IMR-90 (cell line): ENCODE measurements around the gene STRA6. TPM values are rescaled to one million over a fixed set of nuclear protein-coding genes. Genes with fewer than 3 reads are reported as not detected.

Experiments used
- ATAC-seq: fragments of 200-7000 bp; cut with Tn5 transposase; 2 replicates; pipeline ENCODE4 v1.9.1; 2020; ENCODE audit warnings: low read depth, mild to moderate bottlenecking, moderate library complexity
- BruUV-seq: library from RNA; stranded (reverse); fragments of 400-500 nt; replicated peaks from 2 replicates; lab custom pipeline; 2021; lab: Mats Ljungman, UMichigan
- CTCF ChIA-PET: fragments of 300-600 bp; formaldehyde crosslinking; extraction: SDS; loops from one replicate; lab custom pipeline; 2021; ENCODE audit warnings: antibody characterized with exemption; lab: Yijun Ruan, JAX
- POLR2A ChIA-PET: fragments of 300-600 bp; sonication (Branson Sonifier 250); formaldehyde crosslinking; loops from one replicate; lab custom pipeline; 2022; ENCODE audit warnings: antibody characterized with exemption; ENCODE audit not compliant: unreplicated experiment; lab: Charles Lee
- DNase-seq: peaks from one replicate; pipeline ENCODE4 v3.0.0; 2013
- H2AFZ ChIP-seq: replicated peaks from 2 replicates; pipeline ENCODE3; 2013; ENCODE audit warnings: low read length, mild to moderate bottlenecking; ENCODE audit not compliant: poor library complexity
- H2AK5ac ChIP-seq: 2 replicates; pipeline ENCODE4 v1.6.1; 2013; ENCODE audit warnings: low read depth, low read length, inconsistent platforms
- H2AK9ac ChIP-seq: replicated peaks from 2 replicates; pipeline ENCODE3; 2013; ENCODE audit warnings: mild to moderate bottlenecking, low read depth, low read length, moderate library complexity; ENCODE audit not compliant: poor library complexity
- H2BK120ac ChIP-seq: 2 replicates; pipeline ENCODE4 v1.6.1; 2013; ENCODE audit warnings: low read depth, low read length, inconsistent platforms
- H2BK15ac ChIP-seq: 3 replicates; pipeline ENCODE4 v1.6.1; 2013; ENCODE audit warnings: low read depth, low read length, inconsistent platforms
- H2BK20ac ChIP-seq: 2 replicates; pipeline ENCODE4 v1.6.1; 2013; ENCODE audit warnings: low read depth, mild to moderate bottlenecking, inconsistent platforms, low read length, moderate library complexity
- H2BK5ac ChIP-seq: 2 replicates; pipeline ENCODE4 v1.6.1; 2013; ENCODE audit warnings: mild to moderate bottlenecking, low read depth, low read length, inconsistent platforms; ENCODE audit not compliant: poor library complexity, severe bottlenecking
- H3K14ac ChIP-seq: replicated peaks from 2 replicates; pipeline ENCODE4 v1.6.1; 2013; ENCODE audit warnings: low read depth, low read length, inconsistent platforms
- H3K18ac ChIP-seq: 2 replicates; pipeline ENCODE4 v1.6.1; 2013; ENCODE audit warnings: low read depth, low read length, control low read depth
- H3K23ac ChIP-seq: 2 replicates; pipeline ENCODE4 v1.6.1; 2013; ENCODE audit warnings: low read depth, low read length, inconsistent platforms
- H3K27ac ChIP-seq: 2 replicates; pipeline ENCODE4 v1.5.1; 2013; ENCODE audit warnings: mild to moderate bottlenecking, control low read depth, low read length; ENCODE audit not compliant: insufficient read depth
- H3K27me3 ChIP-seq: 2 replicates; pipeline ENCODE4 v1.6.1; 2013; ENCODE audit warnings: low read length; ENCODE audit not compliant: control insufficient read depth, insufficient read depth
- H3K36me3 ChIP-seq: 2 replicates; pipeline ENCODE4 v1.6.1; 2013; ENCODE audit warnings: low read length, mixed read lengths; ENCODE audit not compliant: control insufficient read depth, insufficient read depth
- H3K4ac ChIP-seq: 2 replicates; pipeline ENCODE4 v1.6.1; 2013; ENCODE audit warnings: low read depth, low read length, inconsistent platforms
- H3K4me1 ChIP-seq: 2 replicates; pipeline ENCODE4 v1.6.1; 2013; ENCODE audit warnings: low read length, mixed read lengths; ENCODE audit not compliant: control insufficient read depth, insufficient read depth
- H3K4me2 ChIP-seq: 2 replicates; pipeline ENCODE4 v1.6.1; 2013; ENCODE audit warnings: low read depth, mild to moderate bottlenecking, control low read depth, low read length, moderate library complexity
- H3K4me3 ChIP-seq: 2 replicates; pipeline ENCODE4 v1.5.1; 2013; ENCODE audit warnings: low read depth, mild to moderate bottlenecking, control low read depth, low read length, moderate library complexity; ENCODE audit not compliant: insufficient read depth
- H3K56ac ChIP-seq: 2 replicates; pipeline ENCODE4 v1.6.1; 2013; ENCODE audit warnings: low read length, inconsistent platforms; ENCODE audit not compliant: insufficient read depth; ENCODE audit errors: extremely low read depth
- H3K79me1 ChIP-seq, 2 experiments: 2 replicates each; pipeline ENCODE4 v1.6.1; 2013; ENCODE audit warnings: low read length in 2 of 2, inconsistent platforms in 1 of 2, low read depth in 1 of 2
- H3K9ac ChIP-seq: 2 replicates; pipeline ENCODE4 v1.6.1; 2013; ENCODE audit warnings: low read depth, low read length, control low read depth
- H3K9me1 ChIP-seq: 2 replicates; pipeline ENCODE4 v1.6.1; 2013; ENCODE audit warnings: low read length, inconsistent platforms; ENCODE audit not compliant: insufficient read depth
- H3K9me3 ChIP-seq: 2 replicates; pipeline ENCODE4 v1.6.1; 2013; ENCODE audit warnings: low read length; ENCODE audit not compliant: control insufficient read depth, insufficient read depth
- H4K20me1 ChIP-seq: 2 replicates; pipeline ENCODE4 v1.6.1; 2013; ENCODE audit warnings: low read length, inconsistent platforms; ENCODE audit not compliant: insufficient read depth
- H4K5ac ChIP-seq: 2 replicates; pipeline ENCODE4 v1.6.1; 2013; ENCODE audit warnings: mild to moderate bottlenecking, low read depth, low read length, control low read depth
- H4K8ac ChIP-seq, 2 experiments: 2 replicates each; pipeline ENCODE4 v1.6.1; 2013; ENCODE audit warnings: low read depth in 2 of 2, low read length in 2 of 2, control low read depth in 1 of 2, inconsistent platforms in 1 of 2
- H4K91ac ChIP-seq: 2 replicates; pipeline ENCODE4 v1.6.1; 2013; ENCODE audit warnings: low read depth, low read length, inconsistent platforms; ENCODE audit not compliant: insufficient read depth
- BHLHE40 ChIP-seq: fragments of 150-350 bp; IDR thresholded peaks from 2 replicates; pipeline ENCODE4 v1.6.1; 2016; ENCODE audit warnings: mild to moderate bottlenecking, low read depth, low read length
- CEBPB ChIP-seq: IDR thresholded peaks from 2 replicates; pipeline ENCODE4 v1.6.1; 2012; ENCODE audit warnings: low read depth, low read length, improper control_type of control experiment
- CHD1 ChIP-seq: IDR thresholded peaks from 2 replicates; pipeline ENCODE4 v1.6.1; 2012; ENCODE audit warnings: low read depth, low read length, improper control_type of control experiment
- FOS ChIP-seq: fragments of 150-350 bp; IDR thresholded peaks from 2 replicates; pipeline ENCODE4 v1.6.1; 2016; ENCODE audit warnings: low read depth, low read length
- MAFK ChIP-seq: IDR thresholded peaks from 2 replicates; pipeline ENCODE4 v1.6.1; 2012; ENCODE audit warnings: low read depth, low read length, improper control_type of control experiment
- MAZ ChIP-seq: IDR thresholded peaks from 2 replicates; pipeline ENCODE4 v1.6.1; 2012; ENCODE audit warnings: low read depth, mild to moderate bottlenecking, low read length, improper control_type of control experiment, moderate library complexity, borderline replicate concordance
- MXI1 ChIP-seq: IDR thresholded peaks from 2 replicates; pipeline ENCODE4 v1.6.1; 2012; ENCODE audit warnings: low read depth, mild to moderate bottlenecking, low read length, moderate library complexity, borderline replicate concordance
- NFE2L2 ChIP-seq: fragments of 150-350 bp; IDR thresholded peaks from 2 replicates; pipeline ENCODE4 v1.6.1; 2016; ENCODE audit warnings: low read depth, mild to moderate bottlenecking, low read length
- POLR2A ChIP-seq: IDR thresholded peaks from 2 replicates; pipeline ENCODE4 v1.6.1; 2012; ENCODE audit warnings: mild to moderate bottlenecking, low read depth, low read length
- RCOR1 ChIP-seq: IDR thresholded peaks from 2 replicates; pipeline ENCODE4 v1.6.1; 2012; ENCODE audit warnings: mild to moderate bottlenecking, low read length, improper control_type of control experiment; ENCODE audit not compliant: insufficient replicate concordance
- RFX5 ChIP-seq: IDR thresholded peaks from 2 replicates; pipeline ENCODE4 v1.8.0; 2012; ENCODE audit warnings: low read depth, mild to moderate bottlenecking, low read length, moderate library complexity
- SMC3 ChIP-seq: fragments of 150-350 bp; IDR thresholded peaks from 2 replicates; pipeline ENCODE4 v1.6.1; 2016; ENCODE audit warnings: low read depth, mild to moderate bottlenecking, antibody characterized with exemption, low read length, moderate library complexity
- WGBS, 2 experiments: methylation state at CpG; one replicate each; pipeline versions ENCODE4 v1.1.5 to v1.1.7; 2013; ENCODE audit warnings: missing lambda C conversion rate in 2 of 2; ENCODE audit not compliant: insufficient read length in 1 of 2; ENCODE audit errors: extremely low coverage in 2 of 2; 5-methylcytosine and 5-hydroxymethylcytosine counted together
- dilution Hi-C: fragments of 300-500 bp; cut with HindIII; formaldehyde crosslinking; loops from one replicate; pipeline ENCODE4 v1.14.3; 2018; ENCODE audit warnings: low sequenced_read_pairs; ENCODE audit not compliant: unreplicated experiment
- in situ Hi-C: fragments of 300-500 bp; cut with MboI; formaldehyde crosslinking; loops from 3 replicates; pipeline ENCODE4 v1.14.3; 2019; ENCODE audit warnings: low sequenced_read_pairs, inconsistent platforms, mixed read lengths
- intact Hi-C: fragments of 100-400 bp; cut with micrococcal nuclease; formaldehyde crosslinking; loops from 2 replicates; pipeline ENCODE4 v1.10.0; 2022
- polyA plus RNA-seq, 3 experiments: library from polyadenylated mRNA; depleted of rRNA; stranded (reverse); fragments of >200 nt; gene quantifications; 2 replicates each; pipeline ENCODE4 v1.2.3, GENCODE V29; 2012; ENCODE audit warnings: low replicate concordance in 1 of 3
- total RNA-seq: library from RNA; depleted of rRNA; stranded (reverse); fragments of >200 nt; gene quantifications from 2 replicates; pipeline ENCODE4 v1.2.3, GENCODE V29; 2012
- TF ChIP-seq, protein P1 (sequence below): fragments of 150-350 bp; IDR thresholded peaks from 2 replicates; pipeline ENCODE4 v1.6.1; 2016; ENCODE audit warnings: low read depth, mild to moderate bottlenecking, low read length, moderate library complexity, borderline replicate concordance
- TF ChIP-seq, protein P2 (sequence below): fragments of 150-350 bp; IDR thresholded peaks from 2 replicates; pipeline ENCODE4 v1.6.1; 2017; ENCODE audit warnings: mild to moderate bottlenecking, antibody characterized with exemption, low read length, low read depth
- TF ChIP-seq, protein P3 (sequence below): conservative IDR thresholded peaks from 2 replicates; pipeline ENCODE4 v1.5.1; 2012; ENCODE audit warnings: mild to moderate bottlenecking, low read depth, low read length, improper control_type of control experiment

STRA6 gene
- total and polyA plus RNA-seq, 2 of the 4 experiments (the other 2 are of a cell fraction): 0.17 TPM; not detected in 1

DNA sequence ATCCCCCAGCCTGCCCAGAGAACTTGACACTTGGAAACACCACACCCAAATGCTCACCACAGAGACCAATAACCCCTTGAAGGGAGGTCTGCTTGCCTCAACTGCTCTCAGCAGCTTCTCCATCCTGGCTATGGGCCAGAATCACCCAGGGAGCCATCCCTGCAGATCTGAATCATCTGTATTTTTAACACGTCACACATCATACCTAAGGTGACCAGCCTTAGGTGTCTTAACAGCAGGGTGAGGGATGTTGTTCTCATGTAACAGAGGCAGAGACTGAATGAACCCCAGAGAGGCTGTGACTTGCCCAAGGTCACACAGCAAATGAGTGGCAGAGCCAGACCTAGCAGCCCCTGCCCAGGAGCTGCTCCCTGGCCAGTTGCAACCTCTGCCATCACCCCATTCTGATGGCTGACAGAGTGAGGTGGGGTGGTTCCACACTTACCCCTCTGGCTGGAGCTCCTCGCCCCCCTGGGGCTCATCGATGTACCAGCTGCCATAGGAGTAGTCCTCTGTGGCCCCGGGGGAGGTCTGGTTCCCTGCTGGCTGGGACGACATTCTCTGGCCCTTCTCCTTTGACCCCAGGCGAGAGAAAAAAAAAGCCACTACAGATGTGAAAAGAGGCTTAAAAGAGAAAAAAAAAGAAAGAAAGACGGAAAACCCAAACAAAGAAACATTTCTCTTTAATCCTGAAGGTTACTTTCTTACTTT, 722 bp downstream of the STRA6 start:
- H3K23ac ChIP-seq: peak overlapping the region; percentile 46; the same call in 1 of the 2 replicates
- dilution Hi-C loops: no loop called here
- WGBS, 2 experiments: no CpG with 5 or more reads among the region's 7 CpGs
- TF ChIP-seq, protein P1, sequence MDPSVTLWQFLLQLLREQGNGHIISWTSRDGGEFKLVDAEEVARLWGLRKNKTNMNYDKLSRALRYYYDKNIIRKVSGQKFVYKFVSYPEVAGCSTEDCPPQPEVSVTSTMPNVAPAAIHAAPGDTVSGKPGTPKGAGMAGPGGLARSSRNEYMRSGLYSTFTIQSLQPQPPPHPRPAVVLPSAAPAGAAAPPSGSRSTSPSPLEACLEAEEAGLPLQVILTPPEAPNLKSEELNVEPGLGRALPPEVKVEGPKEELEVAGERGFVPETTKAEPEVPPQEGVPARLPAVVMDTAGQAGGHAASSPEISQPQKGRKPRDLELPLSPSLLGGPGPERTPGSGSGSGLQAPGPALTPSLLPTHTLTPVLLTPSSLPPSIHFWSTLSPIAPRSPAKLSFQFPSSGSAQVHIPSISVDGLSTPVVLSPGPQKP: no peak
- TF ChIP-seq RFX5: no peak
- TF ChIP-seq RCOR1: no peak
- TF ChIP-seq, protein P2, sequence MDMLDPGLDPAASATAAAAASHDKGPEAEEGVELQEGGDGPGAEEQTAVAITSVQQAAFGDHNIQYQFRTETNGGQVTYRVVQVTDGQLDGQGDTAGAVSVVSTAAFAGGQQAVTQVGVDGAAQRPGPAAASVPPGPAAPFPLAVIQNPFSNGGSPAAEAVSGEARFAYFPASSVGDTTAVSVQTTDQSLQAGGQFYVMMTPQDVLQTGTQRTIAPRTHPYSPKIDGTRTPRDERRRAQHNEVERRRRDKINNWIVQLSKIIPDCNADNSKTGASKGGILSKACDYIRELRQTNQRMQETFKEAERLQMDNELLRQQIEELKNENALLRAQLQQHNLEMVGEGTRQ: no peak
- TF ChIP-seq BHLHE40: no peak
- no peak for TF ChIP-seq CEBPB
- no peak for TF ChIP-seq MAZ
- TF ChIP-seq CHD1: no peak
- TF ChIP-seq MAFK: no peak
- TF ChIP-seq FOS: no peak
- TF ChIP-seq POLR2A: no peak
- no peak for TF ChIP-seq MXI1
- TF ChIP-seq NFE2L2: no peak
- no peak for TF ChIP-seq SMC3
- TF ChIP-seq, protein P3, sequence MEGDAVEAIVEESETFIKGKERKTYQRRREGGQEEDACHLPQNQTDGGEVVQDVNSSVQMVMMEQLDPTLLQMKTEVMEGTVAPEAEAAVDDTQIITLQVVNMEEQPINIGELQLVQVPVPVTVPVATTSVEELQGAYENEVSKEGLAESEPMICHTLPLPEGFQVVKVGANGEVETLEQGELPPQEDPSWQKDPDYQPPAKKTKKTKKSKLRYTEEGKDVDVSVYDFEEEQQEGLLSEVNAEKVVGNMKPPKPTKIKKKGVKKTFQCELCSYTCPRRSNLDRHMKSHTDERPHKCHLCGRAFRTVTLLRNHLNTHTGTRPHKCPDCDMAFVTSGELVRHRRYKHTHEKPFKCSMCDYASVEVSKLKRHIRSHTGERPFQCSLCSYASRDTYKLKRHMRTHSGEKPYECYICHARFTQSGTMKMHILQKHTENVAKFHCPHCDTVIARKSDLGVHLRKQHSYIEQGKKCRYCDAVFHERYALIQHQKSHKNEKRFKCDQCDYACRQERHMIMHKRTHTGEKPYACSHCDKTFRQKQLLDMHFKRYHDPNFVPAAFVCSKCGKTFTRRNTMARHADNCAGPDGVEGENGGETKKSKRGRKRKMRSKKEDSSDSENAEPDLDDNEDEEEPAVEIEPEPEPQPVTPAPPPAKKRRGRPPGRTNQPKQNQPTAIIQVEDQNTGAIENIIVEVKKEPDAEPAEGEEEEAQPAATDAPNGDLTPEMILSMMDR: no peak

More for the DNA sequence above, 722 bp downstream of the STRA6 start:
- peak overlapping the region; percentile 73; the same call in 1 of the 2 replicates for H2AK5ac ChIP-seq
- no peaks in the 10 kb centered on the region for H3K9me3 ChIP-seq
- H4K8ac ChIP-seq: no peak overlapping the region
- H3K27me3 ChIP-seq: peaks cover 9% of the 10 kb centered on the region
- intact Hi-C loops (no loop called here), in situ Hi-C loops (no loop called here)
- H3K4me1 ChIP-seq: peaks cover 18% of the 10 kb centered on the region
- DNase-seq (no peak), ATAC-seq (no peak)
- H2BK20ac ChIP-seq: peak overlapping the region; percentile 60; the same call in 1 of the 2 replicates
- H3K9me1 ChIP-seq: peaks cover 2% of the 10 kb centered on the region
- H2BK5ac ChIP-seq: no peak overlapping the region
- ChIA-PET POLR2A (no interaction called here), CTCF (interaction anchor here (1.3 kb wide), 1 partner anchor 147 kb away, joined by 3 read pairs; no protein-coding TSS in a partner anchor)
- H4K20me1 ChIP-seq: no peaks in the 10 kb centered on the region
- no peaks in the 10 kb centered on the region for H3K79me1 ChIP-seq
- H2BK120ac ChIP-seq: no peak overlapping the region
- H3K14ac ChIP-seq: peak overlapping the region; percentile 39
- no TSS peak for BruUV-seq
- H2BK15ac ChIP-seq: peak overlapping the region; percentile 61; the same call in 2 of the 3 replicates
- peak overlapping the region; percentile 33 for H2AFZ ChIP-seq
- no peak overlapping the region for H3K18ac ChIP-seq
- H3K4me2 ChIP-seq: no peak overlapping the region
- H3K56ac ChIP-seq: no peak overlapping the region
- no peak overlapping the region for H3K4me3 ChIP-seq
- H4K91ac ChIP-seq: no peak overlapping the region
- no peak overlapping the region for H3K27ac ChIP-seq
- H3K36me3 ChIP-seq: no peaks in the 10 kb centered on the region
- no peak overlapping the region for H2AK9ac ChIP-seq
- H4K5ac ChIP-seq: no peak overlapping the region
- no peak overlapping the region for H3K9ac ChIP-seq
- 0 out of 2 replicates have a peak overlapping the region, but pooled peaks have one; percentile 54 for H3K4ac ChIP-seq
